Mesenchymal stem cell (in vitro differentiated cells and primary cell): Measurements from ENCODE around the gene SELENOH. TPM values are rescaled to one million over a fixed set of nuclear protein-coding genes. Genes with fewer than 3 reads are reported as not detected.

Experiments
- DNase-seq: peaks from one replicate; pipeline ENCODE4 v3.0.0-alpha.2; 2013
- H2AFZ ChIP-seq: one replicate; pipeline ENCODE4 v1.6.1; 2013; ENCODE audit warnings: low read depth, mild to moderate bottlenecking, control low read depth, inconsistent platforms, low read length, moderate library complexity
- H2AK5ac ChIP-seq: 2 replicates; pipeline ENCODE4 v1.6.1; 2013; ENCODE audit warnings: low read length, moderate library complexity, mild to moderate bottlenecking, inconsistent platforms; ENCODE audit not compliant: severe bottlenecking
- H2BK120ac ChIP-seq: one replicate; pipeline ENCODE4 v1.6.1; 2013; ENCODE audit warnings: low read depth, mild to moderate bottlenecking, inconsistent platforms, low read length, moderate library complexity
- H2BK12ac ChIP-seq, 2 experiments: one replicate each; pipeline ENCODE4 v1.6.1; 2013; ENCODE audit warnings: inconsistent platforms in 2 of 2, low read length in 2 of 2, mild to moderate bottlenecking in 2 of 2, moderate library complexity in 2 of 2, control low read depth in 1 of 2
- H2BK15ac ChIP-seq: one replicate; pipeline ENCODE4 v1.6.1; 2013; ENCODE audit warnings: mild to moderate bottlenecking, low read depth, inconsistent platforms; ENCODE audit not compliant: poor library complexity, severe bottlenecking
- H2BK5ac ChIP-seq: 2 replicates; pipeline ENCODE4 v1.6.1; 2013; ENCODE audit warnings: low read depth, mild to moderate bottlenecking, low read length, control low read depth, inconsistent platforms; ENCODE audit not compliant: poor library complexity, severe bottlenecking
- H3K14ac ChIP-seq, 2 experiments: one replicate each; pipeline ENCODE4 v1.6.1; 2013; ENCODE audit warnings: inconsistent platforms in 2 of 2, low read length in 2 of 2, control low read depth in 1 of 2, mild to moderate bottlenecking in 1 of 2, moderate library complexity in 1 of 2
- H3K18ac ChIP-seq, 2 experiments: one replicate each; pipeline ENCODE4 v1.6.1; 2013; ENCODE audit warnings: inconsistent platforms in 2 of 2, low read length in 2 of 2, control low read depth in 1 of 2, low read depth in 1 of 2, mild to moderate bottlenecking in 1 of 2
- H3K23ac ChIP-seq, 2 experiments: one replicate each; pipeline ENCODE4 v1.6.1; 2013; ENCODE audit warnings: inconsistent platforms in 2 of 2, low read length in 2 of 2, mild to moderate bottlenecking in 2 of 2, moderate library complexity in 2 of 2, control low read depth in 1 of 2
- H3K27ac ChIP-seq: 2 replicates; pipeline ENCODE4 v1.5.1; 2013; ENCODE audit warnings: mild to moderate bottlenecking, moderate library complexity, low read length, control low read depth, inconsistent platforms; ENCODE audit not compliant: poor library complexity, severe bottlenecking
- H3K27me3 ChIP-seq, 2 experiments: 2 replicates each; pipeline versions ENCODE4 v1.6.1 to v1.7.0; 2013; ENCODE audit warnings: low read length in 2 of 2, mild to moderate bottlenecking in 2 of 2, moderate library complexity in 2 of 2, control low read depth in 1 of 2, inconsistent platforms in 1 of 2; ENCODE audit not compliant: control insufficient read depth in 1 of 2, insufficient read depth in 1 of 2
- H3K36me3 ChIP-seq, 2 experiments: 2 replicates each; pipeline versions ENCODE4 v1.6.1 to v1.7.0; 2013; ENCODE audit warnings: low read length in 2 of 2, control low read depth in 1 of 2, inconsistent platforms in 1 of 2, low read depth in 1 of 2, mild to moderate bottlenecking in 1 of 2; ENCODE audit not compliant: insufficient read depth in 2 of 2, control insufficient read depth in 1 of 2
- H3K4ac ChIP-seq, 2 experiments: one replicate each; pipeline ENCODE4 v1.6.1; 2013; ENCODE audit warnings: inconsistent platforms in 2 of 2, low read length in 2 of 2, mild to moderate bottlenecking in 2 of 2, moderate library complexity in 2 of 2, control low read depth in 1 of 2, low read depth in 1 of 2
- H3K4me1 ChIP-seq: 2 replicates; pipeline ENCODE4 v1.6.1; 2013; ENCODE audit warnings: low read depth, low read length, control low read depth; ENCODE audit not compliant: control insufficient read depth, insufficient read depth
- H3K4me2 ChIP-seq: 2 replicates; pipeline ENCODE4 v1.6.1; 2013; ENCODE audit warnings: low read length, mild to moderate bottlenecking, inconsistent platforms; ENCODE audit not compliant: poor library complexity, severe bottlenecking
- H3K4me3 ChIP-seq, 2 experiments: 2 replicates each; pipeline versions ENCODE4 v1.5.1 to v1.7.0; 2013; ENCODE audit warnings: low read length in 2 of 2, mild to moderate bottlenecking in 2 of 2, control low read depth in 1 of 2, low read depth in 1 of 2; ENCODE audit not compliant: insufficient read depth in 1 of 2
- H3K79me1 ChIP-seq: replicated peaks from 2 replicates; pipeline ENCODE4 v1.6.1; 2013; ENCODE audit warnings: mild to moderate bottlenecking, control low read depth, low read length, inconsistent platforms; ENCODE audit not compliant: poor library complexity, severe bottlenecking
- H3K9ac ChIP-seq: 2 replicates; pipeline ENCODE4 v1.7.0; 2013; ENCODE audit warnings: mild to moderate bottlenecking, low read length, moderate library complexity
- H3K9me3 ChIP-seq: 2 replicates; pipeline ENCODE4 v1.7.0; 2013; ENCODE audit warnings: mild to moderate bottlenecking, low read length; ENCODE audit not compliant: control insufficient read depth
- H4K8ac ChIP-seq: one replicate; pipeline ENCODE4 v1.6.1; 2013; ENCODE audit warnings: inconsistent platforms, mild to moderate bottlenecking, low read length, moderate library complexity
- H4K91ac ChIP-seq: one replicate; pipeline ENCODE4 v1.6.1; 2013; ENCODE audit warnings: mild to moderate bottlenecking, low read length, inconsistent platforms
- WGBS: methylation state at CpG from one replicate; pipeline ENCODE4 v1.1.7; 2013; ENCODE audit warnings: mixed read lengths; 5-methylcytosine and 5-hydroxymethylcytosine counted together
- polyA plus RNA-seq, 2 experiments: library from polyadenylated mRNA; stranded (reverse); fragments of 200-250 nt; gene quantifications; one replicate each; pipeline ENCODE4 v1.2.3, GENCODE V29; 2013

SELENOH gene, protein sequence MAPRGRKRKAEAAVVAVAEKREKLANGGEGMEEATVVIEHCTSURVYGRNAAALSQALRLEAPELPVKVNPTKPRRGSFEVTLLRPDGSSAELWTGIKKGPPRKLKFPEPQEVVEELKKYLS
- 210 TPM for polyA plus RNA-seq (2013, experiment 1 of 2)
- 217 TPM for polyA plus RNA-seq (2013, experiment 2 of 2)

- under 1% methylated on average over 68 of the region's 75 CpGs for WGBS
- H3K9me3 ChIP-seq: no peaks in the 10 kb centered on the region
- H2BK5ac ChIP-seq: peak within 1 kb of the TSS; percentile 53
- H3K4ac ChIP-seq: peak within 1 kb of the TSS; percentile 76 to 95
- peak within 1 kb of the TSS; percentile 84 for H2AFZ ChIP-seq
- peak within 1 kb of the TSS in 1 of 2 experiments; percentile 61 for H3K23ac ChIP-seq
- H3K4me2 ChIP-seq: peak within 1 kb of the TSS; percentile 85
- H4K91ac ChIP-seq: peak within 1 kb of the TSS; percentile 88
- H3K36me3 ChIP-seq: peaks cover 36 to 71% of the 10 kb centered on the region in 2 experiments
- H2BK15ac ChIP-seq: peak within 1 kb of the TSS; percentile 58
- H3K9ac ChIP-seq: peak within 1 kb of the TSS; percentile 99
- H2BK120ac ChIP-seq: peak within 1 kb of the TSS; percentile 45
- DNase-seq: peak; percentile 97
- peak within 1 kb of the TSS; percentile 5 for H2AK5ac ChIP-seq
- peak within 1 kb of the TSS; percentile 92 for H4K8ac ChIP-seq
- peak within 1 kb of the TSS in 1 of 2 experiments; percentile 89 for H3K14ac ChIP-seq
- no peaks in the 10 kb centered on the region for H3K4me1 ChIP-seq
- peak within 1 kb of the TSS; percentile 95 to 99 for H3K4me3 ChIP-seq
- peak within 1 kb of the TSS; percentile 87 for H3K27ac ChIP-seq
- peak within 1 kb of the TSS; percentile 89 to 90 for H3K18ac ChIP-seq
- H3K27me3 ChIP-seq: no peaks in the 10 kb centered on the region
- peaks cover 33% of the 10 kb centered on the region for H3K79me1 ChIP-seq
- H2BK12ac ChIP-seq: peak within 1 kb of the TSS in 1 of 2 experiments; percentile 32
These were observed at the start of gene SELENOH for GRCh38 chr11:57741132-57742086. TSS of gene SELENOH (plus strand) at chr11:57741491. CDS start at chr11:57741596, 105 bp downstream.

GRCh38 chr11:57698843-57699365 is 42.4 kb upstream of the SELENOH start:
- Histone ChIP-seq H2BK120ac (no peak overlapping the region), H2BK15ac (no peak overlapping the region), H4K91ac (no peak overlapping the region), H2AK5ac (no peak overlapping the region), H3K36me3 (peaks cover 70 to 83% of the 10 kb centered on the region in 2 experiments), H3K4ac (no peak overlapping the region), H2BK5ac (no peak overlapping the region), H3K4me3 (no peak overlapping the region), H3K79me1 (peaks cover 30% of the 10 kb centered on the region), H4K8ac (no peak overlapping the region), H2AFZ (no peak overlapping the region), H3K4me1 (no peaks in the 10 kb centered on the region), H3K27me3 (no peaks in the 10 kb centered on the region), H3K4me2 (no peak overlapping the region), H3K14ac (no peak overlapping the region), H3K18ac (no peak overlapping the region), H3K9ac (no peak overlapping the region), H3K9me3 (no peaks in the 10 kb centered on the region), H2BK12ac (no peak overlapping the region), H3K23ac (no peak overlapping the region), H3K27ac (no peak overlapping the region)
- no peak for DNase-seq
- WGBS: 97% methylated on average over 18 of the region's 18 CpGs

GRCh38 chr11:57699813-57700212 is 41.5 kb upstream of the SELENOH start:
- no peak overlapping the region for H2AK5ac ChIP-seq
- H3K18ac ChIP-seq: no peak overlapping the region
- H2BK5ac ChIP-seq: no peak overlapping the region
- no peak for DNase-seq
- no peaks in the 10 kb centered on the region for H3K4me1 ChIP-seq
- peaks cover 66 to 83% of the 10 kb centered on the region in 2 experiments for H3K36me3 ChIP-seq
- H3K4ac ChIP-seq: no peak overlapping the region
- no peak overlapping the region for H2BK12ac ChIP-seq
- no peak overlapping the region for H3K27ac ChIP-seq
- H3K27me3 ChIP-seq: no peaks in the 10 kb centered on the region
- H4K91ac ChIP-seq: no peak overlapping the region
- H3K79me1 ChIP-seq: peaks cover 31% of the 10 kb centered on the region
- no peak overlapping the region for H3K9ac ChIP-seq
- 99% methylated on average over 10 of the region's 10 CpGs for WGBS
- H3K14ac ChIP-seq: no peak overlapping the region
- no peak overlapping the region for H4K8ac ChIP-seq
- H3K23ac ChIP-seq: no peak overlapping the region
- H3K4me3 ChIP-seq: no peak overlapping the region
- no peak overlapping the region for H2BK120ac ChIP-seq
- H2BK15ac ChIP-seq: no peak overlapping the region
- no peaks in the 10 kb centered on the region for H3K9me3 ChIP-seq
- H2AFZ ChIP-seq: no peak overlapping the region
- no peak overlapping the region for H3K4me2 ChIP-seq

DNA sequence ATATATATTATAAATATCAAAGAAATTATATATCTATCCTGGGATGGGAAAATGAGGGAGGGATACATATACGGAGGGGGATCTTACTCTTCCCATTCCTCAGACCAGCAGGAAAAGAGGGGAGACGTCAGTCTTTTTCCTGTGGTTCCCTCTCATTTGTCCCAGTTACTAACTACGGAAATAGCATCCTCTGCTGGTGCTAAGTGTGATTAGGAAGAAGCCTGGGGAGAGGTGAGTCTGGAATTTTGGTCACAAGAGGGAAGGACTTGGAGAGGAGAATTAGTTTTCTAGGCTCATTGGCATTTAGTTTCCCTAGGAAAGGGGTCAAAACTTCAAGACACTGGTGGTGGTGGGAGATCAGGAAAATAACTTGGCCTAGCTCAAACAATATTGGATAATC is 40.9 kb upstream of the SELENOH start:
- Histone ChIP-seq H3K4me2 (no peak overlapping the region), H2BK15ac (no peak overlapping the region), H3K23ac (no peak overlapping the region), H3K27ac (no peak overlapping the region), H3K18ac (no peak overlapping the region), H3K27me3 (no peaks in the 10 kb centered on the region), H2BK120ac (no peak overlapping the region), H3K4me3 (no peak overlapping the region), H3K36me3 (peaks cover 62 to 81% of the 10 kb centered on the region in 2 experiments), H4K8ac (no peak overlapping the region), H4K91ac (no peak overlapping the region), H3K9me3 (no peaks in the 10 kb centered on the region), H3K9ac (no peak overlapping the region), H3K4me1 (no peaks in the 10 kb centered on the region), H3K4ac (no peak overlapping the region), H3K79me1 (peaks cover 31% of the 10 kb centered on the region), H2BK12ac (no peak overlapping the region), H2BK5ac (no peak overlapping the region), H2AFZ (no peak overlapping the region), H2AK5ac (no peak overlapping the region), H3K14ac (no peak overlapping the region)
- no peak for DNase-seq
- 100% methylated on average over 1 of the region's 3 CpGs for WGBS
